Osteoblast (primary cell): Measurements from ENCODE around the gene SNRNP70. TPM values are rescaled to one million over a fixed set of nuclear protein-coding genes. Genes with fewer than 3 reads are reported as not detected.

Source experiments
- DNase-seq: peaks from one replicate; pipeline ENCODE4 v3.0.0; 2011; ENCODE audit warnings: low spot score, mixed read lengths; ENCODE audit not compliant: insufficient read length; ENCODE audit errors: missing footprints
- H2AFZ ChIP-seq: 2 replicates; pipeline ENCODE4 v1.6.0; 2011; ENCODE audit warnings: mild to moderate bottlenecking, low read length
- H3K27ac ChIP-seq: 2 replicates; pipeline ENCODE4 v1.5.1; 2011; ENCODE audit warnings: mild to moderate bottlenecking, low read depth, low read length, moderate library complexity
- H3K27me3 ChIP-seq: 2 replicates; pipeline ENCODE4 v1.6.0; 2012; ENCODE audit warnings: mild to moderate bottlenecking, control low read depth, inconsistent platforms, low read length, moderate library complexity; ENCODE audit not compliant: insufficient read depth
- H3K36me3 ChIP-seq: 2 replicates; pipeline ENCODE4 v1.5.1; 2011; ENCODE audit warnings: mild to moderate bottlenecking, low read length, control low read depth, moderate library complexity; ENCODE audit not compliant: insufficient read depth
- H3K4me1 ChIP-seq: 2 replicates; pipeline ENCODE4 v1.5.1; 2011; ENCODE audit warnings: mild to moderate bottlenecking, low read length, control low read depth, moderate library complexity; ENCODE audit not compliant: insufficient read depth
- H3K4me2 ChIP-seq: 2 replicates; pipeline ENCODE4 v1.6.0; 2011; ENCODE audit warnings: mild to moderate bottlenecking, low read length; ENCODE audit not compliant: insufficient read depth
- H3K4me3 ChIP-seq: fragments of 200-600 bp; sonication (generic); 3 replicates; pipeline ENCODE4 v1.5.1; 2012; ENCODE audit warnings: mild to moderate bottlenecking, low read length, inconsistent platforms; ENCODE audit not compliant: insufficient read depth
- H3K79me2 ChIP-seq: 2 replicates; pipeline ENCODE4 v1.6.0; 2012; ENCODE audit warnings: mild to moderate bottlenecking, low read length, control low read depth, inconsistent platforms; ENCODE audit not compliant: insufficient read depth
- H3K9me3 ChIP-seq: 2 replicates; pipeline ENCODE4 v1.5.1; 2011; ENCODE audit warnings: low read depth, low read length, control low read depth
- H4K20me1 ChIP-seq: 2 replicates; pipeline ENCODE4 v1.6.0; 2012; ENCODE audit warnings: mild to moderate bottlenecking, low read length, control low read depth; ENCODE audit not compliant: insufficient read depth
- CTCF ChIP-seq: IDR thresholded peaks from 2 replicates; pipeline ENCODE4 v1.5.1; 2011; ENCODE audit warnings: mild to moderate bottlenecking, low read depth, low read length, moderate library complexity; ENCODE audit errors: extremely low read depth
- total RNA-seq: library from RNA; depleted of rRNA; stranded (reverse); fragments of >200 nt; gene quantifications from 2 replicates; pipeline ENCODE4 v1.2.3, GENCODE V29; 2012

Gene SNRNP70
- total RNA-seq, 1 donor, result 111 TPM

- Histone ChIP-seq H3K27ac (no peak overlapping the region), H3K79me2 (peaks cover 77% of the 10 kb centered on the region), H3K4me1 (no peaks in the 10 kb centered on the region), H3K27me3 (no peaks in the 10 kb centered on the region), H3K9me3 (no peaks in the 10 kb centered on the region), H3K4me2 (no peak overlapping the region), H3K36me3 (peaks cover 82% of the 10 kb centered on the region), H3K4me3 (no peak overlapping the region), H2AFZ (no peak overlapping the region), H4K20me1 (peaks cover 60% of the 10 kb centered on the region)
- peak; percentile 97 for DNase-seq
- peak; percentile 98 for TF ChIP-seq CTCF
Observed at GRCh38 chr19:49097453-49098288, 12.4 kb downstream of the SNRNP70 start.

GRCh38 chr19:49098795-49099194, 13.5 kb downstream of the SNRNP70 start:
- Histone ChIP-seq H3K27me3 (no peaks in the 10 kb centered on the region), H3K36me3 (peaks cover 81% of the 10 kb centered on the region), H3K27ac (no peak overlapping the region), H4K20me1 (peaks cover 59% of the 10 kb centered on the region), H2AFZ (no peak overlapping the region), H3K79me2 (peaks cover 72% of the 10 kb centered on the region), H3K4me1 (no peaks in the 10 kb centered on the region), H3K4me2 (no peak overlapping the region), H3K9me3 (no peaks in the 10 kb centered on the region), H3K4me3 (no peak overlapping the region)
- no peak for TF ChIP-seq CTCF
- peak; percentile 30 for DNase-seq

- H4K20me1 ChIP-seq, result peaks cover 47% of the 10 kb centered on the region
- H3K4me1 ChIP-seq, result no peaks in the 10 kb centered on the region
- H2AFZ ChIP-seq, result no peak overlapping the region
- H3K36me3 ChIP-seq, result peaks cover 79% of the 10 kb centered on the region
- H3K27me3 ChIP-seq, result no peaks in the 10 kb centered on the region
- H3K9me3 ChIP-seq, result no peaks in the 10 kb centered on the region
- no peak for TF ChIP-seq CTCF
- H3K4me3 ChIP-seq, result no peak overlapping the region
- H3K79me2 ChIP-seq, result peaks cover 56% of the 10 kb centered on the region
- no peak overlapping the region for H3K27ac ChIP-seq
- DNase-seq, result peak; percentile 22
- H3K4me2 ChIP-seq, result no peak overlapping the region
Observed at GRCh38 chr19:49101160-49101559, 15.9 kb downstream of the SNRNP70 start.

- H4K20me1 ChIP-seq, result peaks cover 58% of the 10 kb centered on the region
- H3K79me2 ChIP-seq, result peaks cover 55% of the 10 kb centered on the region
- no peaks in the 10 kb centered on the region for H3K9me3 ChIP-seq
- peaks cover 79% of the 10 kb centered on the region for H3K36me3 ChIP-seq
- no peaks in the 10 kb centered on the region for H3K27me3 ChIP-seq
- H3K4me2 ChIP-seq, result no peak overlapping the region
- no peak overlapping the region for H3K27ac ChIP-seq
- no peak overlapping the region for H2AFZ ChIP-seq
- peak; percentile 70 for DNase-seq
- no peaks in the 10 kb centered on the region for H3K4me1 ChIP-seq
- no peak for TF ChIP-seq CTCF
- H3K4me3 ChIP-seq, result no peak overlapping the region
Observed at GRCh38 chr19:49102303-49102702, 17.1 kb downstream of the SNRNP70 start.
